Activated CD8-positive, alpha-beta memory T cell treated with anti-CD3 and anti-CD28 coated beads for 36 hours (primary cell): ENCODE data around the gene TUBGCP6. TPM values are rescaled to one million over a fixed set of nuclear protein-coding genes. Genes with fewer than 3 reads are reported as not detected.

ENCODE experiments used
- CTCF ChIA-PET: fragments of 350-600 bp; sonication (Branson Sonifier 250); formaldehyde crosslinking; loops from one replicate; lab custom pipeline; 2021; ENCODE audit warnings: antibody characterized with exemption; lab: Charles Lee
- POLR2A ChIA-PET: fragments of 350-600 bp; sonication (Branson Sonifier 250); formaldehyde crosslinking; loops from one replicate; lab custom pipeline; 2021; ENCODE audit warnings: antibody characterized with exemption; lab: Charles Lee
- total RNA-seq, 2 experiments: library from RNA; stranded (reverse); gene quantifications; one replicate each; pipeline ENCODE4 v1.2.3, GENCODE V29; 2021

The TUBGCP6 gene, protein sequence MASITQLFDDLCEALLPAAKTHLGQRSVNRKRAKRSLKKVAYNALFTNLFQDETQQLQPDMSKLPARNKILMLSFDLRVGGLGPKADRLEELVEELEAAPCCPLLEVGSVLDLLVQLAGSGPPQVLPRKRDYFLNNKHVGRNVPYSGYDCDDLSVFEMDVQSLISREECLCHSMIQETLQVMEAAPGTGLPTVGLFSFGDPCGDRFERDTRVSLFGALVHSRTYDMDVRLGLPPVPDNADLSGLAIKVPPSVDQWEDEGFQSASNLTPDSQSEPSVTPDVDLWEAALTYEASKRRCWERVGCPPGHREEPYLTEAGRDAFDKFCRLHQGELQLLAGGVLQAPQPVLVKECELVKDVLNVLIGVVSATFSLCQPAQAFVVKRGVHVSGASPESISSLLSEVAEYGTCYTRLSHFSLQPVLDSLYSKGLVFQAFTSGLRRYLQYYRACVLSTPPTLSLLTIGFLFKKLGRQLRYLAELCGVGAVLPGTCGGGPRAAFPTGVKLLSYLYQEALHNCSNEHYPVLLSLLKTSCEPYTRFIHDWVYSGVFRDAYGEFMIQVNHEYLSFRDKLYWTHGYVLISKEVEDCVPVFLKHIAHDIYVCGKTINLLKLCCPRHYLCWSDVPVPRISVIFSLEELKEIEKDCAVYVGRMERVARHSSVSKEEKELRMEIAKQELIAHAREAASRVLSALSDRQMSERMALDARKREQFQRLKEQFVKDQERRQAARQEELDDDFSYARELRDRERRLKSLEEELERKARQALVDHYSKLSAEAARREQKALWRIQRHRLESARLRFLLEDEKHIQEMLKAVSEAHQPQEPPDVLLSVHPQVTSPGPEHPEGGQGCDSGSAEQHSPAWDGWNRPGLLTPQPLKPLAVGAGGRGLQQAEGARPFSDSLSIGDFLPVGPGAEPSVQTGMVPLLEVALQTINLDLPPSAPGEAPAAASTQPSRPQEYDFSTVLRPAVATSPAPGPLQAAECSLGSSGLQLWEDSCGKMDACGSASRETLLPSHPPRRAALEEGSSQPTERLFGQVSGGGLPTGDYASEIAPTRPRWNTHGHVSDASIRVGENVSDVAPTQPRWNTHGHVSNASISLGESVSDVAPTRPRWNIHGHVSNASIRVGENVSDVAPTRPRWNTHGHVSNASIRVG (N-terminal part only)
- 10 to 100 TPM; 44.1 to 46.6 TPM for total RNA-seq

DNA sequence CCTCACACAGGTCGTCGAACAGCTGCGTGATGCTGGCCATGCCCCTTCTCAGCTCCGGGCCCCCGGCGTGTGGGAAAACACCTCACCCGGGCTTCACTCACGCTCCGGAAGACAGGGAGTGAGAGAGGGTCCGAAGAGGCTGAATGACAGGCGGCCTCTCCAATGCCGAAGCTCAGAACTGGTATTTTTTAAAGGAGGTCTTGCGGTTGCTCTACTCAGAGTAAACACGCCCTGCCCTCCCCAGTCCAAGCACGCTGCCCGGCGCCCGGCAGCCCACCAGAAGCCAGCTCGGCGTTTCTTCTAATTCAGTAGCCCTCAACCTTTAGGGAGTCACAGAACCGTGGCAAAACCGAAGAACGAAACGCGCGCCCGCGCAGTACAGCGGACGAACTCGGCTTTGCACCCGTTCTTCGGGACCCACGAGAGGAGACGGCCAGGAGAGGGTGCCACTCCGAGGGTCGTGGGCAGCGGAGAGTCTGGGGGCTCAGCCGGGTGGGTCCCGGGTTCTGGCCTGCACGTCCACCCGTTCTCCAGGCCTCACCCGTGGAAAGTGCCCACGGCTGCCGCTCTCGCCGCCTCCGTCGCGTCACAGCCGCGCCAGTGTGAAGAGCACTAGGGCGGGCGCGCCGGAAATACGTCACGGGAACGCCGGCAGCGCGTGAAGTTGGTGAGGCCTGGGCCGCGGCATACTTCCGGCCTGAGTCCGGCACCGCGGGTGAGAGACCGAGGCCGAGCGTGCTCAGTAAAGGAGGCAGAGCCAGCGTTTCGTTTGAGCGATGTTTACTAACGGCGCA lies at the start of gene TUBGCP6:
TUBGCP6 (minus strand) TSS at position 604 of the 794 bp plus-strand sequence; CDS start at position 40, 564 bp downstream.
- POLR2A ChIA-PET: interaction anchor here (0.7 to 1.5 kb wide), 4 partner anchors 263 to 334 kb away, joined by 3 to 8 read pairs (median 4); partner anchors contain the start of genes CPT1B, LMF2, NCAPH2 and TYMP
- CTCF ChIA-PET: interaction anchor here (0.7 to 3.3 kb wide), 9 partner anchors 9 to 306 kb away, joined by 3 to 13 read pairs (median 3); partner anchors contain the start of gene MAPK12

DNA sequence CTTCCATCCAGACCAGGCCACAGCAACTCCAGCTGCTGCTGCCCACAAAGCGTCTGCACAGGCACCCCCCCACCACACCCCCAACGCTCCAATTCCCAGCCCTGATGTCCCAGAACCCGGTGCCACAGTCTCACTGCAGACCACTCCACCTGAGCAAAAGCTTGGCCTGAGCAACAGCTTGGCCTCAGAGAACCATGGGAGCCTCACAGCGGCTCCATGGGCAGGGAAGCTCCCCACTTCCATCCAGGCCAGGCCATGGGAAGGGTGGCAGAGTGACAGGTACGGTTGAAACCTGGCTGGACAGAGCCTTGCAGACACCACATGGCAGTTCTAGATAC lies 49.5 kb upstream of the TUBGCP6 start:
- CTCF ChIA-PET: interaction anchor here (1.5 kb wide), 1 partner anchor 18 kb away, joined by 4 read pairs; no protein-coding TSS in a partner anchor
- POLR2A ChIA-PET: no interaction called here

DNA sequence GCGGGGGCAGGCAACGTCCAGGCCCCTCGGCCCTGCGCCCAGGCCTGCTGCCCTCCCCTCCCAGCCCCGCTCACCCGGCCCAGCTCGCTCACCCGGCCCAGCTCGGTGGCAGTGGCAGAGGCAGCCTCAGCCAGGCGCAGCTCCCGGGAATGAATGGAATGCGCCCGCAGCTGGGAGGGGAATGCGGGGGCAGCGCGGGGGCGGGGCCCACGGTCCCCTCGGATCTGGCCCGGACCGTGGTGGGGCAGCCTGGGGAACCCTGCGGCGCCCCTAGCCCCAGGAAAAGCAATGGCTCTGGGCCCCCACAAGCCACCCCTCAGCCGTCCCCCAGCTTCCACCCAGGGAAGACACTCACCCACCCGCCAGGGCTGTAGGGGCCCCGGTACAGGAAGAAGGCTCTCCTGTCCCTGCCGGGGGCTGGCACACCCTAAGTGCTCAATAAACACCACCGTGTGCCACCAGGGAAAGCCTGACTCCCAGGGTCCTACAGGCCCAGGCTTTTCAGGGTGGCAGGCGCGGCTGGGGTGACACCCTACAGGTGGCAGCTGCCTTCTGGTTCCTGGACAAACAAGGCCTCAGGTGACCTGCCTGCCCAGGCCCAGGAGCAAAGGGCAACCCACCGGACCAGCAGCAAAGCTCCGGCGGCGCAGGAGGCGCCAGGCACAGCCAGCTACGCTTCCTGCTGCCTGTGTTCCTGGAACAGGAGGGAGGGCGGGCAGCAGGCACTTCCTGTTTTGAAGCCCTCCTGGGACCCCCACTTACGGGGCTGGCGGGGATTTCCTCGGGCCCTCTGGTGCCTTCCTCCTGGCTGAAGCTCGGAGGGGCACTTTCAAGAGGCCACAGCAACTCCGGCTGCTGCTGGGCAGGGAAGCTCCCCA lies 48.9 kb upstream of the TUBGCP6 start:
- ChIA-PET POLR2A (no interaction called here), CTCF (interaction anchor here (1.5 kb wide), 1 partner anchor 17 kb away, joined by 4 read pairs; no protein-coding TSS in a partner anchor)

DNA sequence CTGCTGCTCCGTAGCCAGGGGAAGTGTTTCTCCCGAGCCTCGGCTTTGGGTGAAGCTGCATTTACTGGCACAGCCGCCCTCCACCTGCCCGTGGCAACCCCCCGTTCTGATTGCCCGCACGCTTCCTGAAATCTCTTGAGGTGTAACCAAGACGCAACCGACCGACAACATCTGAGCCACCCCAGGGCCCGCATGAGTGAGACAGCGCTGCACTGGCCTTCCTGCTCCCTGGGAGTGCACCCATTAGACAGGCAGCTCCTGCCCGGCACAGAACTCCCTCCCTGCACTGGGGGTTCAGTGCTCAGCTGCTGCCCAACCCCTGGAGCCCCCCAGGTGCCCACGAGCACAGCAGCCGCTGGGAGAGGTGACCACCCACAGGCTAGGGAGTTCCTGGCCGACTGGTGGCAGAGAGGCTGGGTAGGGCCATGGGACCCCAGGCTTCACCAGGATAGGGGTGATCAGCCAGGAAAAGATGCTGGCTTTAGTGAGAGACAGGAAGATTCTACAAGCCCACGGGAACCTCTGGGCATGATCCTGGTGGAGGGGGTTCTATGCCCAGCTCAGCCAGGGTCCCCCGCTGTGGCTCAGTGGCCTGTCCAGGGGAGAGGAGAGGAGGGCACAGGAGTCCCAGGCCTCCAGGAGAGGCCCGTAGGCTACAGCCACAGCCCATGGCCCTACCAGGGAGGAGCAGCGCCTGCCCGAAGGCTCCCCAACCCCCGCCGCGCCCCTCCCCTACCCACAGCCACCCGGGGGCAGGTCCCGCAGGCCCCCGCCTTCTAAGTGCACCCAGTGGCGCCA lies 48.0 kb upstream of the TUBGCP6 start:
- POLR2A ChIA-PET: no interaction called here
- CTCF ChIA-PET: no interaction called here

DNA sequence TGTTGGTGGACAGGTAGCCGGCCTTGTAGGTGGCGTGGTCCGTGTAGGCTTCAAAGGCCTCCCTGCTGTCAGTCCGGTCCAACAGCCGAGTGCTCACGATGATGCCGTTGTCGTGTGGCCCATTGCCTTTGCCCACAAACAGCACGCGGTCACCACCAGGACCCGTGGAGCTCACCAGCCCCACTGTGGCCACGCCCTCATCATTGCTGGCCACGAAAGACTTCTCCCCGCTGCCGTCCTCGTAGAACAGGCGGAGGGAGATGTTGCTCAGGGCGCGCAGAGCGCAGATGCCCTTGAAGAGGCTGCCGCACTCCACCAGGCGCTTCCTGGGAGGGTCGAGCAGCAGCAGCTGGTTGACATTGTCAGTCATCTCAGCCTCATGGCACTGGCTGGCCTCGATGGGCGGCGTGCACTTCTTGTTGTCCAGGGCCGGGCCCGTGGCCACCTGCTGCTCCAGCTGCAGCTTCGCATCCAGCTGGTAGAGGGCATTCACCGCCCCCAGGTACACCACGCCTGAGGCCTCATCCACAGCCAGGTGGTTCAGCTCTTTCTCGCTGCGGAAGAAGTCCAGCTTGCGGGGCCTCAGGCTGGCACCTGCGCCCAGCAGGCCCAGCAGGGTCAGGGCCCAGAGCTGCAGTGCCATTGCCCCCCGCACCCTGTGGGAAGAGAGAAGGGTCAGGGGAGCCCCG lies 45.3 kb upstream of the TUBGCP6 start:
- ChIA-PET POLR2A (no interaction called here), CTCF (no interaction called here)

DNA sequence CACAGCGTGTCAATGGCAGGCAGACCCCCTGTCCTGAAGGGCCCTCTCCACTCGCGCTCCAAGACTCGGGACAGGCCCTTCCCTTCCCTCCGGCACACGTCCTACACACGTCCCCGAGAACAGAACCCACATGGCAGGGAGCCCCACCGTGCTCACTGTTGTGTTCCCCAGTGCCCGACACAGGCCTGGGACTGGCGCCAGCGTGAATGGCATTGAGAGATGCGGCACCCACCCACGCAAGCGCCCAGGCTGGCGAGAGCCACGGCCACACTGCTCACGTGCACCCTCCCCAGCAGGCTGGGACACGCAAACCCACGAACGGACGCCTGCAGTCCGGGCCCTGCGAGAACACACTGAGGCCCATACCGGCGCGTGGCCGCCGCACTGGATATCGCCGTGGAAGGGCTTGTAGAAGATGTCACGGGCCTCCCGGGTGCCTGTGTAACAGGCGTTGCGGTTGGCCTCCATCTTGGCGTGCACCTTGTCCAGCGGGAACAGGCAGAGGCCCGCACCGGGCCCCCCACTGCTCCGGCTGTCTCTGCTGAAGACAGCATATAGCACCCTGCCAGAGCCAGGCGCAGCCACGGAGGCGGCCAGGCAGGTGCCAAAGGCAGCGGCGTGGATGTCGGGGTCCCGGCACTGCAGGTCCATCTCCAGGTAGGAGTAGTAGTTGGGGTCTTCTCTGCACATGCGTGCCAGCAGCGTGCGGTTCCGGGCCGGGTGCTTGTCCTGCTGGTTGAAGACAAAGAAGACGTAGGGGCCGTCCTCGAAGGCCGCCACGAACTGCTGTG lies 44.5 kb upstream of the TUBGCP6 start:
- ChIA-PET POLR2A (no interaction called here), CTCF (no interaction called here)

DNA sequence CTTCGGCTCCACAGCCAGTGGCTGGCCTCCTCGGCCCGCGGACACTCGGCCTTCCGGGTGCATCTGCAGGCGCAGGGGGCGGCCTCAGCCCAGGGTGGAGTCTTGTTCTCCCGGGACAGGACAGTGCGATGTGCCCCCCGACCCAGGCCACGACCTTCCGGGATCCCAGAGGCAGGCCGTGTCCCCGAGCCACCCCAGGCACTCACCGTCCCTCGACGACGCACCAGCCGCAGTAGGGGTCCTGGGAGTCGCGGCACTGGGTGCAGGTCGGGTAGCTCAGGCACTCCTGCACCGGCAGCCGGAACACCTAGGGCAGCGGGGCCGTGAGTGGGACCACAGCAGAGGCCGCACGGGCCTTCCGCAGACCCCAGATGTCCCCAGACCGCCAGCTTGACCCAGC lies 42.9 kb upstream of the TUBGCP6 start:
- ChIA-PET POLR2A (no interaction called here), CTCF (no interaction called here)

DNA sequence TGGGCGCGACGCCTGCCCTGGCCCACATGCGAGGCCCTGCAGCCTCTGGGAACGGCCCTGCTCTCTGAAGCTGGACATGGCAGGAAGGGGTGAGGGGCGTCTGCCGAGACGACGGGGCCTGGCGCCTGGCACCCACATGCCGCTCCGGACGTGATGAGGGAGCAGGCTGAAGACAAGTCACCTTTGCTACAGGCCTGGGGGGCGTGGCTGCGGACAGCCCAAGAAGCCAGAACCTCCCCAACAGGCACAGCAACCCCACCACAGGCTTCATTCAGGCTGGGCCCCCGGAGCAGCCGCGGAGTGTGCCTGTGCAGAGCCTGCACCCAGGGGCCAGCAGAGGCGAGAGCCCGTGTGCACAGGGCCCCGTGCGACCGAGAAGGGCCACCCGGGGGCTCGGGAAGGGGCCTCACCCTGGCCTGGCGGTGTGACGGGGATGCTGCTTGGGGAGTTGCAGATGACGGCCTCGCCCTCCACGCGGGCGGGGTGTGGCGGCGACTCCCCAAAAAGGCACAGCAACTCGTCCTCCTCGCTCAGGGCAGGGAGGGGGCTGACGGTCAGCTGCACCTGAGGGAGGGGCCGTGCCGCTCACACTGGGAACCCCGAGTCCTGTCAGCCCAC lies 42.0 kb upstream of the TUBGCP6 start:
- ChIA-PET CTCF (no interaction called here), POLR2A (no interaction called here)

DNA sequence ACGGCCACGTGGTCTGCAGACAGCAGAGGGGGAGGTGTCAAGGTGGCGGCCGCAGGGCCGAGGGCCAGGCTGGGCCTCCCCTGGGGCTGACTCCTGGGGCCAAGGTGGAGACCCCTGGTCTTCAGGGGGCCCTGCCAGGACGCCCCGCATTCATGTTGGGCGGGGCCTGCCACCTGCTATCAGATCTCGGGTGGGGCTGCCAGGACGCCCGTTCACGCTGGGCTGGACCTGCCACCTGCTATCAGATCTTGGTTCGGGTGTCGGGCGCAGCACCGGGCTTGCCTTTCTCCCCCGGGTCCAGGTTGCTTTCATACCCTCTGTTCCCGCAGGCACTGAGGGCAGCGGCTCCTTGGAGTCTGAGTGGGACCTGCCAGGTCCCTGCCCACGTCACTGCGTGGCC lies 41.5 kb upstream of the TUBGCP6 start:
- POLR2A ChIA-PET: no interaction called here

DNA sequence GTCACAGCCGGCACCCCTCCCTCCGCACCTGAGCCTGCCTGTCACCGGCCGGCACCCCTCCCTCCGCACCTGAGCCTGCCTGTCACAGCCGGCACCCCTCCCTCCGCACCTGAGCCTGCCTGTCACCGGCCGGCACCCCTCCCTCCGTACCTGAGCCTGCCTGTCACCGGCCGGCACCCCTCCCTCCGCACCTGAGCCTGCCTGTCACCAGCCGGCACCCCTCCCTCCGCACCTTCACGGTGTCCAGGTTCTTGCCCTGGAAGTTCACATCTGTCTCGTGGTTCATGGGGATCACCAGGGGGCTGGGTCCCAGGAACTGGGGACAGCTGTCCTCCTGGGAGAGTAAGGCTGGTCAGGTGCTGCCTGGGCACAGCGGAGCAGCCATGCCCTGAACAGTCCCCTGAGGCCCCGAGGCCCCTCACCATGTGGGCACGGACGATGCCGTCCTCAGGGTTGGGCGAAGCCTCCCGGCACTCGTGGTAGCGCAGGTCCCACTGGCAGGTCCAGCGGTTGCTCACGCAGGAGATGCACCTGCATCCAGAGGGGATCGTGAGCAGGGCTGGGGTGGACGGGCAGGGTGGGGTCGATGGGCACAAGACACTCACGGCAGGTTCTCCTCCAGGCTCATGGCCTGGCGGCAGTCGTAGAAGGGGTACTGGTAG lies 40.9 kb upstream of the TUBGCP6 start:
- CTCF ChIA-PET: no interaction called here

More for the DNA sequence above, 41.5 kb upstream of the TUBGCP6 start:
- CTCF ChIA-PET: no interaction called here

DNA sequence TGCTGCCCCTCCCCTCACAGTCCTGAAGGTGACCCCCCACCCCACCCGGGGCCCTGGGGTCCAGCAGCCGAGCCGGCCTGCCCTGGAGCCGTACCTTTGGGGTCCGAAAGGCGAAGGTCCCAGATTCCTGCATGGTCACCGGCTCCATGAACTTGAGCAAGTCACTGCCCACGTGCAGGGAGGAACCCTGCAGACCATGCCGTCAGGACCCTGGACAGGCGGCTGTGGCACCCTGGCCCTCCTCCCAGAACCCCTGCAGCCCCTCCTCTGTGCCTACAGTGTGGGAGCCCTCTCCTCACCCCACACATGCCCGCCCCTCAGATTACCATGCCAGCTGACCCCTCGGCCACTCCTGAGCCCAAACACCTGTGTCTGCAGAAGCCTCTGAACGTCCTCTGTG lies 39.7 kb upstream of the TUBGCP6 start:
- POLR2A ChIA-PET: no interaction called here
- CTCF ChIA-PET: interaction anchor here (0.8 kb wide), 1 partner anchor 8 kb away, joined by 4 read pairs; no protein-coding TSS in a partner anchor

More for the DNA sequence above, 40.9 kb upstream of the TUBGCP6 start:
- POLR2A ChIA-PET: no interaction called here

DNA sequence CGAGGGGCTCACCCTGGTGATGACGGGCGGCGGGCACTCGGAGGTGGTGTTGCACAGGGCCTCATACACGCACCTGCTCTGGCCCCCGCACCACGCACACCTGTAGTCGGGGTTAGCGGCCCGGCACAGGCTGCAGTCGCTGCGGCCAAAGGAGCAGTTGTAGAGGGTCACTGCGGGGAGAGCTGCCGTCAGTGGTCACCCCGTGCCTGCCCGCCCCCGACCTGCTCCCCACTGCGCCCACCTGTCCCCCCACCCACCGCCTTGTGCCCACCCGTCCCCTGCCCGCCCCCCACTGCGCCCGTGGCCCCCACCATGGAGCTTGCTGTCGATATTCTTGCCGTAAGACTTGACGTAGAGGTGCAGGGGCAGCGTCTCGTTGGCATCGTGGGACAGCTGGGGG lies 39.0 kb upstream of the TUBGCP6 start:
- ChIA-PET POLR2A (no interaction called here), CTCF (no interaction called here)

DNA sequence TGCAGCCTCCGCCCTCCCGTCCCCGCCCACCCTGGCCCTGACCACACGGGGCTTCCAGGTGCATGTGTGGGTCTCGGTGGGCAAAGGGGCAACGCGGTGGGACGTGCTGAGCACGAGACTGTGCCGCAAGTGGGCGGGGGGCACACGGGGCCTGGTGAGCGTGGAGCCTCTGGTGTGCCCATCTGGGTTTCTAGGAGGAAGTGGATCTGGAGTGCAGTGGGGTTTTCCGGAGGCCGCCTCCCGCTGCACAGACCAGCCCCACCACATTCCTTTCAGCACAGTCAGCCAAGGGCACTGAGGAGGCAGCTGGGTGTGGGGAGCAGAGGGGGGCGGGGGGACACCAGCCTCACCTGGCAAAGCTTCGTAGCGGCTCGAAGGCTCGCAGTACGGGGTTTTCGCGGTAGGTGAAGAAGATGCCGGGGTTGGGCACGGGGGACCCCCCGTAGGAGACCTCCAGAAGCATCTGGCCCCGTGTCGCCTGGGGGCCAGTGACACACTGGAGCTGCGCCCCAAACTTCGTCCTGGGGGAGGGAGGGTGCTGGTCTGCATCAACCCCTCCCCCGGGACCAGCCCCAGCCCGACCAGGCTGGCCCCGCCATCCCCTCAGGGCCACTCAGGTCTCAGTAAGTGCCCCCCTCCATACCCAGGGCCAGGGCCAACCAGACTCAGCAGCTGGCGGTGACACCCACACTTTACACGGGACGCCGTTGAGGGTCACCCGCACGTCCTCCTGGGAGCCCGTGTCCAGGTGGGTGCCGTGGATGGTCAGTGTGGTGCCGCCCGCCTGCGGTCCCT lies 37.7 kb upstream of the TUBGCP6 start:
- POLR2A ChIA-PET: no interaction called here
- CTCF ChIA-PET: no interaction called here

DNA sequence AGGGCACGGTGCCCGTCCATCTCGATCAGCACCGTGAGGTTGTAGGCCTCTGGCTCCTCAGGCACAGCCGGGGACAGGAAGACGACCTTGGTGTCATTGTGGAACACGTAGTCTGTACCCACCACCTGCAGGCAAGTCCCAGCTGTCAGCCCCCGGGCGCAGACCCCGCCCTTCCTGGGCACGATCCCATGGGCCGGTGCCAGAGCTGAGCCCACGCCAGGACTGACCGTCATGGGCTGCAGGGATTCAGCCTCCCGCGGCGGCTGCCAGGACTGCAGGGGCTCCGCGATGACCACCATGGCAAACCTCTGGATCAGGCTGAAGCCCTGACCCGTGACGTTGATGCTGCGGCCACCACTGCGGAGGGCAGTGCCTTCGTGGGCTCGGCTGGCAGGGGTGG lies 37.1 kb upstream of the TUBGCP6 start:
- ChIA-PET CTCF (no interaction called here), POLR2A (no interaction called here)
